T-helper 22 cell (primary cell): Measurements from ENCODE around the gene DIRAS1.

Experiments
- DNase-seq: peaks from one replicate; pipeline ENCODE4 v3.0.0-alpha.2; 2020; ENCODE audit warnings: low read depth

Gene DIRAS1

GRCh38 chr19:2720777-2721569 lies at the start of gene DIRAS1:
Gene DIRAS1, minus strand, starts transcription at chr19:2721372. Its CDS starts 3,566 bp downstream, at chr19:2717806.
- no peak for DNase-seq

GRCh38 chr19:2770055-2771013 lies 49.2 kb upstream of the DIRAS1 start:
- DNase-seq: no peak

- no peak for DNase-seq
Observed at GRCh38 chr19:2769218-2769617, 48.0 kb upstream of the DIRAS1 start.

- DNase-seq: no peak
Observed at GRCh38 chr19:2768365-2769132, 47.4 kb upstream of the DIRAS1 start.

- no peak for DNase-seq
Observed at GRCh38 chr19:2767688-2768087, 46.5 kb upstream of the DIRAS1 start.

- DNase-seq: no peak
Observed at GRCh38 chr19:2766594-2767372, 45.6 kb upstream of the DIRAS1 start.

- no peak for DNase-seq
Observed at GRCh38 chr19:2765376-2765775, 44.2 kb upstream of the DIRAS1 start.

- no peak for DNase-seq
Observed at GRCh38 chr19:2764945-2765344, 43.8 kb upstream of the DIRAS1 start.

GRCh38 chr19:2763687-2764086 lies 42.5 kb upstream of the DIRAS1 start:
- DNase-seq: no peak

- DNase-seq: no peak
Observed at GRCh38 chr19:2762783-2763496, 41.8 kb upstream of the DIRAS1 start.

- no peak for DNase-seq
Observed at GRCh38 chr19:2761876-2762782, 41.0 kb upstream of the DIRAS1 start.

GRCh38 chr19:2761309-2761677 lies 40.1 kb upstream of the DIRAS1 start:
- no peak for DNase-seq

- no peak for DNase-seq
Observed at GRCh38 chr19:2759965-2760364, 38.8 kb upstream of the DIRAS1 start.

- no peak for DNase-seq
Observed at GRCh38 chr19:2759362-2759761, 38.2 kb upstream of the DIRAS1 start.

- no peak for DNase-seq
Observed at GRCh38 chr19:2758601-2759313, 37.6 kb upstream of the DIRAS1 start.

GRCh38 chr19:2756921-2757881 lies 36.0 kb upstream of the DIRAS1 start:
- DNase-seq: no peak

- DNase-seq: no peak
Observed at GRCh38 chr19:2756477-2756876, 35.3 kb upstream of the DIRAS1 start.

- DNase-seq: no peak
Observed at GRCh38 chr19:2755811-2756210, 34.6 kb upstream of the DIRAS1 start.
